ENCODE measurements around the gene NFATC4.
"Not testable (repeated sequence)": the region's sequence is repeated elsewhere in the genome, so short reads cannot be mapped to it uniquely, and the experiment has no call there.

NFATC4 gene

DNA sequence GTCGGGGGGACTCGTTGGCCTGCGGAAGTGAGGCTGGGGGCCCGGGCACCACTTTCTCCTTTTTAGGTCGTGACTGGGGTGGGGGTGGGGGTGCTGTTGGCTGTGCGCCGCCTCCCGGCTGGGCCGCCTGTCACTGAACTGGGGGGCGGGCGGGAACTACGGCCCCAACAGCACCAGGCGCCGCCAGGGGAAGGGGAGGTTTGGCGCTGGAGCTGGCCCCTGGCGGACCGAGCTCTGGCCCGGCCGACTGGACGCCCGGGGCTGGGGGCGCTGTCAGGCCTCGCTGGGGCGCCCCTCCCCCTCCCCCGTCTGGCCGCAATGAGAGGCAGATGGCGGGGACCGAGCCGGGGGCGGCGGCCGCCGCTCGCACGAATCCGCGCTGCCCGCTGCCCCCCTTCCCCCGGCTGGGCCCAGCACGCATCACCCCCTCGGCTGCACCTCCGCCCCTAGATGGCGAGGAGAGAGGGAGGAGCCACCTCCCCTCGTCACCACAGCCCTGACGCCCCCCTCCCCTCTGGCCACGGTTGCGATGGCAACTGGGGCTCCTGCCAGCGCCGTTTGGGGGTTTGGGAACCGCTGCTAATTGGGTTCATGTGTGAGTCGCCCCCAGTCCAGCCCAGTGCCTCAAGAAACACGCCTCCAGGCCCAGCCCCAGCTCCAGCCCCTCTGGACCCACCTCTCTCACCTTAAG, 723 bp downstream of the NFATC4 start:
- peak; percentile 34 for DNase-seq

DNA sequence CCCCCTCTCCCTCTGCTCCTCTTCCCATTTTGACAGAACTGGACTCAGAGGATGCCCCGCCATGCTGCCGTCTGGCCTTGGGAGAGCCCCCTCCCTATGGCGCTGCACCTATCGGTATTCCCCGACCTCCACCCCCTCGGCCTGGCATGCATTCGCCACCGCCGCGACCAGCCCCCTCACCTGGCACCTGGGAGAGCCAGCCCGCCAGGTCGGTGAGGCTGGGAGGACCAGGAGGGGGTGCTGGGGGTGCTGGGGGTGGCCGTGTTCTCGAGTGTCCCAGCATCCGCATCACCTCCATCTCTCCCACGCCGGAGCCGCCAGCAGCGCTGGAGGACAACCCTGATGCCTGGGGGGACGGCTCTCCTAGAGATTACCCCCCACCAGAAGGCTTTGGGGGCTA, 1.5 kb downstream of the NFATC4 start:
- DNase-seq = no peak

DNA sequence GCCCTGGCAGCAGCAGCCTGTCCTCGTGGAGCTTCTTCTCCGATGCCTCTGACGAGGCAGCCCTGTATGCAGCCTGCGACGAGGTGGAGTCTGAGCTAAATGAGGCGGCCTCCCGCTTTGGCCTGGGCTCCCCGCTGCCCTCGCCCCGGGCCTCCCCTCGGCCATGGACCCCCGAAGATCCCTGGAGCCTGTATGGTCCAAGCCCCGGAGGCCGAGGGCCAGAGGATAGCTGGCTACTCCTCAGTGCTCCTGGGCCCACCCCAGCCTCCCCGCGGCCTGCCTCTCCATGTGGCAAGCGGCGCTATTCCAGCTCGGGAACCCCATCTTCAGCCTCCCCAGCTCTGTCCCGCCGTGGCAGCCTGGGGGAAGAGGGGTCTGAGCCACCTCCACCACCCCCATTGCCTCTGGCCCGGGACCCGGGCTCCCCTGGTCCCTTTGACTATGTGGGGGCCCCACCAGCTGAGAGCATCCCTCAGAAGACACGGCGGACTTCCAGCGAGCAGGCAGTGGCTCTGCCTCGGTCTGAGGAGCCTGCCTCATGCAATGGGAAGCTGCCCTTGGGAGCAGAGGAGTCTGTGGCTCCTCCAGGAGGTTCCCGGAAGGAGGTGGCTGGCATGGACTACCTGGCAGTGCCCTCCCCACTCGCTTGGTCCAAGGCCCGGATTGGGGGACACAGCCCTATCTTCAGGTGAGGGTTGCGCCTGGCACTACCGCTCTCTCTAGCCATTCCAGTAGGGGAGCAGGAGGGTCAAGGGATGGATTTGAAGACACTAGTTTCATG, 2.1 kb downstream of the NFATC4 start:
- DNase-seq = no peak

DNA sequence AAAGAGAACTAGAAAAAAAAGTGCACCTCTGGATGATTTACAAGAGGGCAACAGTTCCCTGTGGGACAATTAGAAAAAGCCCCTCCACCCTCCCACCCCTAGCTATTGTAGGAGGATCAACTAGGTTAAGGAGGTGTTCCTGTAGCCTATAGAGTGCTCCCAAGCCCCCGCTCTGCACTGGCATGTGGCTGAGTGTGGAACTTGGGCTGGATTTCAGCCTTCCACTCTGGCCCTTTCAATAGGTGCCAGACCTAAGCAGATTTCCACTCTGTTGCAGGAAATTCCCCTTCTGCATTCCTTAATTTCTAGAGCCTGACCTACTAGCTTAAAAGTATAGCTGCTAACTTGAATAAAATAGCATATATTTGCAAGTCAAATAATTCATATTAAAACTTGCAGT, 2.8 kb downstream of the NFATC4 start:
- no peak for DNase-seq

DNA sequence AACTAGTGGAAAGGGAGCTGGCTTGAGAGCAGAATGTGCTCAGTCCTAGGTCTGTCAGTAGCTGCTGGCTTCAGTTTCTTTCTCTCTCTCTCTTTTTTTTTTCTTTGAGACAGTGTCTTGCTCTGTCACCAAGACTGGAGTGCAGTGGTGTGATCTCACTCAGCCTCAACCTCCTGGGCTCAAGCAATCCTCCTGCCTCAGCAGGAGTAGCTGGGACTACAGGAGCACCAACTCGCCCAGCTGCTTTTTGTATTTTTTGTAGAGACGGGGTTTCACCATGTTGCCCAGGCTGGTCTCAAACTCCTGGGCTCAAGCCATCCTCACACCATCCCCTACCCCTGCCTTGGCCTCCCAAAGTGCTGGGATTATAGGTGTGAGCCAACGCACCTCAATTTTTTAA, 3.6 kb downstream of the NFATC4 start:
- DNase-seq = not testable (repeated sequence)

DNA sequence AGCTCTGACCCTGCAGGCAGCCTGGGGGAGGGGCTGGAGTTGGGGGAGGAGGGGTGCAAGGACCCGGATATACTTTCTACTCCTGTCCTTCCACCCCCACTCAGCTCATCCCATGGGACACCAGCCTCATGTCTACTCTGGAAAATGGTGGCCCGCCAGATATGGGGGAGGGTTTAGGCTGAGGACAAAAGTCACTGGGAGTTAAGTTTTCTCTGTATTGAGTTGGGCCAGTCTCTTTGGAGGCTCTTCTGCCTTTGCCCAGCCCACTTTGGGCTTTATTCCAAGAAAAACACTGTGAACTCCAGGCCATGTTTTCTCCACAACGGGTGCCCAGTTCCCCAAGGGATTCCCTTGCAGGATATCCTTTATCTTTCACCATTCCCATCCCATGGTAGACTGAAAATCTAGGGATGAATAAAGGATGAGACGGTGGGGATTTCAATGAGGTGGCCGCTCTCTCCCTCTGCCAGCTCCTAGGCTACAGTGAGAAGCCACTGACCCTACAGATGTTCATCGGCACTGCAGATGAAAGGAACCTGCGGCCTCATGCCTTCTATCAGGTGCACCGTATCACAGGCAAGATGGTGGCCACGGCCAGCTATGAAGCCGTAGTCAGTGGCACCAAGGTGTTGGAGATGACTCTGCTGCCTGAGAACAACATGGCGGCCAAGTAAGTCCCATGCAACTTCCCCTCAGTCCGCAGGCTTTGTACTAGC, 4.9 kb downstream of the NFATC4 start:
- DNase-seq = no peak

DNA sequence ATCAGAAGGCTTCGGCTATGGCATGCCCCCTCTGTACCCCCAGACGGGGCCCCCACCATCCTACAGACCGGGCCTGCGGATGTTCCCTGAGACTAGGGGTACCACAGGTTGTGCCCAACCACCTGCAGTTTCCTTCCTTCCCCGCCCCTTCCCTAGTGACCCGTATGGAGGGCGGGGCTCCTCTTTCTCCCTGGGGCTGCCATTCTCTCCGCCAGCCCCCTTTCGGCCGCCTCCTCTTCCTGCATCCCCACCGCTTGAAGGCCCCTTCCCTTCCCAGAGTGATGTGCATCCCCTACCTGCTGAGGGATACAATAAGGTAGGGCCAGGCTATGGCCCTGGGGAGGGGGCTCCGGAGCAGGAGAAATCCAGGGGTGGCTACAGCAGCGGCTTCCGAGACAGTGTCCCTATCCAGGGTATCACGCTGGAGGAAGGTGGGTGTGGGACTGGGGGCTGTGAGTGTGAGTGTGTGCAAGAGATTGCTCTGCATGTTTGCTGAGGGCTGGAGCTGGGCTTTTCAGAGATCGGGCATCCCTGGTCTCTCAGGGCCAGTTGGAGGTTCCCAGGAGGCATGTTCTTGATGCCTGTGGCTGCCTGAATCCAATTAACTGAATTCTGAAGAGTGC, 8.6 kb downstream of the NFATC4 start:
- no peak for DNase-seq

DNA sequence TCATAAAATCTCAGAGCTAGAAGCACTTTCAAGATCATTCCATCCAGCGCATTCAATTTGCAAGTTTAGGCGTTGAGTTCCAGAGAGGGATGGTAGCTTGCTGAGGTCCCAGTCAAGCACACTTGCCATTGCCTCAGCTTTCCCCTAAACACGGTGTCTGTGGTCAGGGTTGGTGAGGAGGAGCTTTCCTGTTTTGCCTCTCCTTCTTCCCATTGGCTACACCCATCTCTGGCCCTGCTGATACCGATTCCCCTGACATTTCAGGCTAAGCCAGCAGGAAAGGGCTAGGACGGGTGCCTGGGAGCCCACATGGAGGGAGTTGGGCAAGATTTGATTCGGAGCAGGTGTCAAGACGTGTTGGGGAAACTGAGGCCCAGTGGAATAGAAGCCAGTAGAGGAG, 9.1 kb downstream of the NFATC4 start:
- DNase-seq = no peak

DNA sequence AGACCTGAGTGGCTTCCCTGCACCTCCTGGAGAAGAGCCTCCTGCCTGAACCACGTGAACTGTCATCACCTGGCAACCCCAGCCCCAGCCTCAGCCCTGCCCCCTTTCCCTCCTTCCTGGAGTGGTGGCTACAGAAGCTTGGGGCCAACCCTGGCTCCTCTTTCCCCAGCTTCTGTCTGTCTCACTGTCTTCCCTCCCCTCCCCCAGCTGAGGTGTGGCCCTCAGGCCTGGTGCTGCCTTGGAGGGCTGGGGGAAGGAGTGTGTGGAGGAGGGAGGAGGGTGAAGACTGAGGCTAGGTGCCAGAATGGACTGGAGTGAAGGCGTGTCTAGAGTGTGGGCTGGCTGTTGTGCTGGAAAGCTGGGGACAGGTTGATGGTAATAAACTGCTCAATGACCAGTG, 9.7 kb downstream of the NFATC4 start:
- no peak for DNase-seq

DNA sequence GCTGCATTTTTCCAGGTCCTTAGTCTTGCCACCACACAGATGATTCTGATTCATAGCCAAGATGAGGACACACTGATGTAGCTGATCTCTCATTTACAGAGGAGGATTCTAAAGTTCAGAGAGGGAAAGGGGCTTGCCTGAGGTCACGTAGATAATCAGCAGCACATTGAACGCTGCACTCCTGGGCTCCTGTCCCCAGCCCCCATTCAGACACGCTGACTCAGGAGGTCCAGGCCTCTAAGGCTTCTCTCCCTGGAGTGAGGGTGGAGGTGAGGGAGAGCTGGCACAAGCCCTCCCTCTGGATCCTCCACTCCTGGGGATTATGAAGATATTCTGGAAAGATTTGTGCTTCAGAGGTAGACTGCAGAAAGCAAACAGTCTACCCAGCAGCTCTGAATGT, 10.3 kb downstream of the NFATC4 start:
- no peak for DNase-seq

DNA sequence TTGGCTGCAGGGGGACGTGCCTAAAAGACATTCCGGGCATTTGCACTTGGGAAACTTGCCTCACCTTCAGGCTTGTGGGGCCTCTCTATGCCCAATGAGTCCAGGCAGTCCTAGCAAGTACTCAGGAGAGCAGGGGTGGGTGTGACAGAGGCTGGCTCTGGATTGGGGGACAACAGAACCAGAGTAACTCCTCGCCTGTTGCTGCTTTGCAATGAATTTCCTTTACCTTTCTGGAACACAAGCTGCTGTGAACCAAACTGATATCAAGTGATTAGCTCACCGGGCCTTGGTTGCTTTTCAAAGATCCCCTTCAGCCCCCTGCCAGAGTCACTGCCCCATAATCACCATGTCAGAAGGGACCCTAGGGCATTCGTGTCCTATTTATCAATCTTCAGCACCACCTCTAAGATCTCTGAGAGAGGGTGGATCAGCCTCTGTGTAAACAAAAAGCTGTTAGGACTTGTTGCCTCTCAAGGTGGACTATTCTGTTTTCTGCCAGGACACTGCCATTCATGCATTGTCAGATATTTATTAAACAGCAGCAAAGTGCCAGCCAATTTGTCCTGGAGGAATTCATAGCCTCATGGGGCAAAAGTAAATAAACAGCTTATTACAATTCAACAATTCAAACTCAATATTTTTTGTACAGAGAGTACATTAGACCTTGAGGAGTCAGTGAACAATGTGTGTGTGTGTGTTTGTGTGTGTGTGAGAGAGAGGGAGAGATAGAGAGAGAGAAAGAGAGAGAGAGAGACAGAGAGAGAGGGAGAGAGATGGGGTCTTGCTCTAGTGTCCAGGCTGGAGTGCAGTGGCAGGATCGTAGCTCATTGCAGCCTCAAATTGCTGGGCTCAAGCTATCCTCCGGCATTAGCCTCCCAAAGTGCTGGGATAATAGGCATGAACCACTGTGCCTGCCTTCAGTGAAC, 11.3 kb downstream of the NFATC4 start:
- no peak for DNase-seq

DNA sequence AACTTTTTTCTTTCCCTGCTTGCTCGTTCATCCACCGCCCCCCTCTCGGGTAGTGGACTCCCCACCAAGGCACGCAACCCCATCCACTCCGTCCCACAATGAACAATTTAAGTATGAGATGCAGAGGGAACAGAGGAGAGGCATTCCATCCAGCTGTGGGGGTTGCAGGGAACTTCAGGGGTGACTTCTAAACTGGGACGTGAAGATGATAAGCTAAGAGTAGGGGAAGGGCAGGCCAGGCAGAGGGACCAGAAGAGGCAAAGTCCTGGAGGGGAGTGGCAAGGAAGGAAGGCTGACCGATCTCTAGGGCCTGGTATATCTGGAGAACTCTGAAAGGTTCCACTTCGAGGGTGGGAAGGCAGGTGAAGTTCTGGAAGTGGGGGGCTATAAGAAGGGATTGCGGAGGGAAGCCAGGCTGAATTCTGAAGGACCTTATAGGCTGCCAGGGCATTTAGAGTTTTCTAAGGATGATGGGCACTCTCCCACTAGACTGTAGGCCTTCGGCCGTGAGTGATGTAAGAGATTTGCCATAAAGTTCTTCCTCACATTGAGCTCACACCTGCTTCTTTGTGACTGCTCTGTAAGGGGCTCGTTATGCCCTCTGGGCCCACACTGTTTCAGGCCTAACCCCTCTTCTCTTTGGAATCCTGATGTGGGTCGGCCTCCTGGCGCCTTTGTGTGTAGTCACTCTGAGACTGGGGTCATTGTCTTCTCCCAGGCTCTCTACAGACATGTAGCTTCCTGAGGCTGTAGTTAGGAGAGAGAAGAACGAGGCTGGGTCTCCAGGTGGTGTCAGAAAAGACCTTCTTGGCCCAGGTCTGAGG, 12.1 kb downstream of the NFATC4 start:
- DNase-seq = no peak

DNA sequence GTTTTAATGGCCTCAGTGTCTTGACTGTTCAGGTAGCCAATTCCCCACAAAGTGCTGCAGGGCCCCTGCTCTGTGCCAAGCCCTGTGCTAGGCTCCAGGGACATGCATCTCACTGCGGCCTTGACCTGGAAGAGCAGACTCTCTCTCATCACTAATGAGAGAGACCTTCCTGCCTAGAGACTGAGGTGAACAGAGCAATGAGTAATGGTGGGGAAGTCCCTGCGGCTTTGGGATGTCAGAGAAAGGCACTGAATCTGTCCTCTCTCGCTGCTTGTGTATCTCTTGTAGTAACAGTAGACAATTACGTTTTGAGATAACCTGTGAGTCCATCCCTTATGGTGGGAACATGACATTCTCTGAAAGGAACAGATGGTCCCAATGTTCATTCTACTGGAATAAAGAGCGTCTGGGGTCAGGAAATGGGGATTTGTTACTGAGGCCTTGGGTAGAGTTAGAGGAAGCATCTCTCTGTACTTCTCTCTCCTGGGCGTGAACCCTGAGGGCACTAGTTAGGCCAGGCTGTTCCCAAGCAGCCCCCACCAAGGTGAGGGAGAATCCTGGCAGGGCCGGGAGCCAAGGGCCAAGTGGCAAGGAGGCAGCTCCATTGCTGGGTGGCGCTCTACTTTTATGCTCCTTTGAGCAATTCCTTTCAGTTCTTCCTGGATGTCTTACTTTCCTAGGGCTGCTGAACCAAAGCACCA, 13.5 kb downstream of the NFATC4 start:
- no peak for DNase-seq

DNA sequence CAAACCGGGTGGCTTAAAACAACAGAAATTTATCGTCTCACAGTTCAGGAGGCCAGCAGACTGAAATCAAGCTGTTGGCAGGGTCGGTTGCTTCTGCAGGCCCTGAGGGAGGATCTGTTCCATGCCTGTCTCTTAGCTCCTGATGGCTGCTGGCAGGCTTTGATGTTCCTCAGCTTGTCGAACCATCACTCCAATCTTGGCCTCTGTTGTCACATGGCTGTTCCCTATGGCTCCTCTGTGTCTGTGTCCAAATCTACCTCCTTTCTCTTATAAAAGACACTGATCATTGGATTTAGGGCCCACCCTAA, 14.0 kb downstream of the NFATC4 start:
- DNase-seq = no peak

DNA sequence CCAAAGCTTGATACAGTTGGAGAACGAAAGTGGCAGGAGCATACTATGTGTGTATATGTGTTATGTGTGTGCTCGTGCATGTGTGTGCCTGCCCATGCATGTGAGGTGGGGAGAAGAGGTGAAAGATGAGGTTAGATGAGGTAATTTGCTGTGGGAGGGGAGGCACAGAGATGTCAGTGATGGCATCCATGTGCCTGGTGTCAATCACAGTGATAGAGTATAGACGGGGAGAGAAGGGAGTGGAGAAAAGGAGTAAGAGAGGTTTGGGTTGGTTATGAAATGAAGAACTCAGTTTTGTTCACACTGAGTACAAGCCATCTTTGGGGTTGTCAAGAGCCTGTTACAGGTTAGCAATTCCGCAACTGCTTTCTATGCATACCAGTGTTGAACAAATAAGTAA, 16.2 kb downstream of the NFATC4 start:
- DNase-seq = no peak

DNA sequence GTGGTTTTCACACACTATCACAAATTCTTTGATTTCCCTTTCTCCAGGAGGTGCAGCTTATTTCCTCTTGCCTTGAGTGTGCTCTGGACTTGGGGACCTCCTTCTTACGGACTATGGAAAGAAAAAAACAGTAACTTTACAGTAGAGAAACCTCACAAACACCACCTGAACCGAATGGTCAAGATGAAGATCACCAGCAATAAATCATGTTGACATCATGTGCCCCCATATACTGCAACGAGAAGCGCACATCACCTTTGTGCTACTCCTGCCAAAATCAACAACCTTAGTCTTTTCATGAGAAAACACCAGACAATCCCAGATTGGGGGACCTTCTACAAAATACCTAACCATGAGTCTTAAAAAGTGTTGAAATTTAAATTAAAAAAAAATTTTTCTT, 17.5 kb downstream of the NFATC4 start:
- no peak for DNase-seq

DNA sequence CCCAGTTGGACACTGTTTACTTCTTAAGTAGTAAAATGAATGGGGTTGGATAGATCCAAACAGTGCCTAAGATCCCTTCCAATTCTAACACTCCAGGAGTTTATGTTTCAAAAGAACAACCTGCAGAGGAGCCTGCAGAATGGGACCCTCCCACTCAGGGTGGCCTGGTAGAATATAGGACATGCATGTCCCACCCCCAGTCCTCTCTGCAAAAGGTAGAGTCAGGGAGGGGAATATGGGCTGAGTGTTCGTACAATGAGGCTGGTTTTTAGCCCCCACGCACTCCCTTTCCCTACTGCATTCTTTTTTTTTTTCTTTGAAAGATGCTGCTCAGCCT, 19.0 kb downstream of the NFATC4 start:
- no peak for DNase-seq

DNA sequence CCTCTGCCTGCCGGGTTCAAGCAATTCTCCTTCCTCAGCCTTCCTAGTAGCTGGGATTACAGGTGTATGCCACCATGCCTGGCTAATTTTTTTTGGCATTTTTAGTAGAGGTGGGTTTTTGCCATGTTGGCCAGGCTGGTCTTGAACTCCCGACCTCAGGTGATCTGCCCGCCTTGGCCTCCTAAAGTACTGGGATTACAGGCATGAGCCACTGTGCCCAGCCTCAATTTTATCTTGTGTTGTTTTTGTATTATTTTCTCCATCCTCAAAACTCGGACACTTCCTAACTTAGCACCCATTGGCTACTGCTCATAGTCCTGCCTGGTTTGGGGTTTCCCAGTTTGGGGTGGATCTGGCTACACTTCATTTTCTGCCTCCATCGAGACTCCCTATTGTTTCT, 19.6 kb downstream of the NFATC4 start:
- not testable (repeated sequence) for DNase-seq

DNA sequence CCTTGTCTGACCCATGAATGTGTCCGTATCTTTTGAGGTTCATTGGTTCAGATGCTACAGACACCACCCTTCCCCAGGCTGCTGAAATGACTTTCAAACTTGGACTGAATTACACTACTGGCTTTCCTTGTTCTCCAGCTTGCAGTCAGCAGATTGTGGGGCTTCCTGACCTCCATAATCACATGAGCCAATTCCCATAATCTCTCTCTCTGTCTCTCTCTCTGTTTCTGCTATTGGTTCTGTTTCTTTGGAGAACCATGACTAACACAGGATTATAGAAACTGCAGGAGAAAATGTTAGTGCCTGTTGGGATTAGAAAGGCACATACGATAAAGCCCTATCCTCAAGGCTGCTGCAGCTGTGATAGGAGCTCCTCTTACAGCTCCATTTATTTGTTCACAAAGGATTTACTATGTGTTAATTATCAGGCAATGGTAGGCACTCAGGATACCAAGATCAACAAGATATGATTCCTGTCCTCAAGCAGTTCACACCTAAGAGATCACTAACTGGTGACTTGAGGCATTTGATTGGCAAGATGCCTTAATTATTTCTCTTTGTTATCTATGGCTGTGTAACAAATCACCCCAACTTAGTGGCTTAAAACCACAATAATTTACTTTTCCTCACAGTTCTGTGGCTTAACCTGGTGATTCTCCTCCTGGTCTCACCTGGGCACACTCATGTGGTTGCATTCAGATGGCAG, 20.6 kb downstream of the NFATC4 start:
- DNase-seq = no peak

DNA sequence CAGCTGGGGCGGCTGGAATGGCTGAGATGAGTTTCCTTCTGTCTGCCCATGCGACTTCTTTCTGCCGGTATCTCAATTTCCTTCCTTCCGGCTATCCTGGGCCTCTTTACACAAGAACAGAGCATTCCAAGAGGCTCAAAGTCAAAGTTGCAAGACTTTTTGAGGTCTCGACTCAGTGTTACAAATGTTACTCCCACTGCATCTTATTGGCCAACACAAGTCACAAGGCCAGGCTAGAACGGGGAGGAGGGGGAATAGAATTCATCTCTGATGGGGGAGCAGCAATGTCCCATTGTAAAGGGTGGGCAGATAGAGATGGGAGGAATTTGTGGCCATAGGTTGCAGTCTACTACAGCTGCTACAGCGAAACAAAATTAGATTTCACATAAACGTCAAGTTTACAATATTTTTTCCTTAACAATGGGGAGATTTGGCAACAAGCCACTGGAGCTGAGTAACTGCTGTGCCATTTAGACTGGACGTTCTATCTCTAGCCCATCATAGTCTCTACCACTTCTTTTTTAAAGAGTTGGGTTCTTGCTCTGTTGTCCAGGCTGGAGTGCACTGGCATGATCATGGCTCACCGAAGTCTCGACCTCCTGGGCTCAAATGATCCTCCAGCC, 21.4 kb downstream of the NFATC4 start:
- no peak for DNase-seq

Data from T1000 (cell line).